Measurements from ENCODE around the gene SOS2.
"Not testable (repeated sequence)": the region's sequence is repeated elsewhere in the genome, so short reads cannot be mapped to it uniquely, and the experiment has no call there.

Gene SOS2

GRCh38 chr14:50229681-50230080 lies 1.7 kb downstream of the SOS2 start:
- DNase-seq (ENCODE audit: insufficient read length, low spot score) (no peak), FAIRE-seq (no peak)

- DNase-seq (ENCODE audit: insufficient read length, low spot score) (no peak), FAIRE-seq (no peak)
These were observed 3.1 kb downstream of the SOS2 start for GRCh38 chr14:50228313-50228712.

GRCh38 chr14:50225974-50226297 lies 5.4 kb downstream of the SOS2 start:
- no peak for DNase-seq (ENCODE audit: insufficient read length, low spot score)
- no peak for FAIRE-seq

- peak; percentile 50 for DNase-seq (ENCODE audit: insufficient read length, low spot score)
These were observed 6.1 kb downstream of the SOS2 start for GRCh38 chr14:50225067-50225973.

GRCh38 chr14:50222055-50222613 lies 9.2 kb downstream of the SOS2 start:
- FAIRE-seq (no peak), DNase-seq (ENCODE audit: insufficient read length, low spot score) (no peak)

More at GRCh38 chr14:50225067-50225973, 6.1 kb downstream of the SOS2 start:
- FAIRE-seq, result no peak

GRCh38 chr14:50218501-50218900 lies 12.9 kb downstream of the SOS2 start:
- FAIRE-seq (no peak), DNase-seq (ENCODE audit: insufficient read length, low spot score) (no peak)

GRCh38 chr14:50215416-50215815 lies 16.0 kb downstream of the SOS2 start:
- DNase-seq (ENCODE audit: insufficient read length, low spot score), result no peak
- no peak for FAIRE-seq

GRCh38 chr14:50213795-50214194 lies 17.6 kb downstream of the SOS2 start:
- no peak for FAIRE-seq
- no peak for DNase-seq (ENCODE audit: insufficient read length, low spot score)

GRCh38 chr14:50212726-50213125 lies 18.7 kb downstream of the SOS2 start:
- FAIRE-seq (no peak), DNase-seq (ENCODE audit: insufficient read length, low spot score) (no peak)

GRCh38 chr14:50210074-50210473 lies 21.3 kb downstream of the SOS2 start:
- no peak for FAIRE-seq
- no peak for DNase-seq (ENCODE audit: insufficient read length, low spot score)

GRCh38 chr14:50198499-50198898 lies 32.9 kb downstream of the SOS2 start:
- FAIRE-seq, result no peak

GRCh38 chr14:50191499-50191898 lies 39.9 kb downstream of the SOS2 start:
- FAIRE-seq (no peak), DNase-seq (ENCODE audit: insufficient read length, low spot score) (no peak)

More at GRCh38 chr14:50198499-50198898, 32.9 kb downstream of the SOS2 start:
- DNase-seq (ENCODE audit: insufficient read length, low spot score), result no peak

- no peak for DNase-seq (ENCODE audit: insufficient read length, low spot score)
- no peak for FAIRE-seq
These were observed 45.3 kb downstream of the SOS2 start for GRCh38 chr14:50186107-50186506.

GRCh38 chr14:50173891-50174290 lies 57.5 kb downstream of the SOS2 start:
- no peak for FAIRE-seq
- no peak for DNase-seq (ENCODE audit: insufficient read length, low spot score)

GRCh38 chr14:50171895-50172294 lies 59.5 kb downstream of the SOS2 start:
- FAIRE-seq, result no peak

GRCh38 chr14:50167381-50167780 lies 64.0 kb downstream of the SOS2 start:
- FAIRE-seq; DNase-seq (ENCODE audit: insufficient read length, low spot score): not testable (repeated sequence)

More at GRCh38 chr14:50171895-50172294, 59.5 kb downstream of the SOS2 start:
- no peak for DNase-seq (ENCODE audit: insufficient read length, low spot score)

- DNase-seq (ENCODE audit: insufficient read length, low spot score) (no peak), FAIRE-seq (no peak)
These were observed 75.3 kb downstream of the SOS2 start for GRCh38 chr14:50156111-50156510.

GRCh38 chr14:50148799-50149198 lies 82.6 kb downstream of the SOS2 start:
- FAIRE-seq (no peak), DNase-seq (ENCODE audit: insufficient read length, low spot score) (no peak)

GRCh38 chr14:50139192-50139591 lies 92.2 kb downstream of the SOS2 start:
- DNase-seq (ENCODE audit: insufficient read length, low spot score) (no peak), FAIRE-seq (no peak)

- no peak for FAIRE-seq
- no peak for DNase-seq (ENCODE audit: insufficient read length, low spot score)
These were observed 103.6 kb downstream of the SOS2 start for GRCh38 chr14:50127802-50128201.

GRCh38 chr14:50123062-50123461 lies 108.3 kb downstream of the SOS2 start:
- DNase-seq (ENCODE audit: insufficient read length, low spot score) (no peak), FAIRE-seq (no peak)

- no peak for DNase-seq (ENCODE audit: insufficient read length, low spot score)
These were observed 109.1 kb downstream of the SOS2 start for GRCh38 chr14:50122291-50122690.

More at GRCh38 chr14:50122291-50122690, 109.1 kb downstream of the SOS2 start:
- no peak for FAIRE-seq

Measured in HTR-8/SVneo (cell line).